Parietal lobe (tissue), 2 donors: ENCODE results near the gene CCDC183. TPM values are rescaled to one million over a fixed set of nuclear protein-coding genes. Genes with fewer than 3 reads are reported as not detected.

Experiments
- small RNA-seq: library from RNA; depleted of rRNA; stranded (forward); fragments of <200 nt; gene quantifications from one replicate; pipeline ENCODE3, GENCODE V24; 2014; ENCODE audit warnings: low replicate concordance
- total RNA-seq: library from RNA; depleted of rRNA; stranded (reverse); fragments of >200 nt; gene quantifications from one replicate; pipeline ENCODE4 v1.2.3, GENCODE V29; 2014

CCDC183 gene
- 6.3 TPM for total RNA-seq

GRCh38 chr9:136796238-136796774, at the start of gene CCDC183:
Gene CCDC183 (plus strand): TSS chr9:136796338. CDS start chr9:136796398, 60 bp downstream.

GRCh38 chr9:136748201-136748600, 47.9 kb upstream of the CCDC183 start, which contains the start of gene LCN6:
Gene LCN6 (minus strand): TSS chr9:136748525. CDS start chr9:136748483, 42 bp downstream.

GRCh38 chr9:136764301-136764891, 31.7 kb upstream of the CCDC183 start, which contains the start of gene LCN15:
Gene LCN15 (minus strand): TSS chr9:136764518. CDS start chr9:136764488, 30 bp downstream.

GRCh38 chr9:136790640-136791515, 5.3 kb upstream of the CCDC183 start, which contains the start of gene TMEM141:
Gene TMEM141 (plus strand): TSS chr9:136791344. CDS start chr9:136791371, 27 bp downstream.

GRCh38 chr9:136807281-136808074, 11.3 kb downstream of the CCDC183 start, which contains the start of gene RABL6:
Gene RABL6 (plus strand): TSS chr9:136807948. CDS start chr9:136808197, 249 bp downstream.

GRCh38 chr9:136842380-136842948, 46.3 kb downstream of the CCDC183 start, which contains the start of gene AJM1:
Gene AJM1 (plus strand): TSS chr9:136842478. CDS start chr9:136844415, 1,937 bp downstream.

GRCh38 chr9:136849038-136849959, 53.2 kb downstream of the CCDC183 start, which contains the start of gene PHPT1:
Gene PHPT1 (plus strand): TSS chr9:136849409. CDS start chr9:136849431, 22 bp downstream.

GRCh38 chr9:136851941-136852663, 56.0 kb downstream of the CCDC183 start, which contains the start of gene MAMDC4:
Gene MAMDC4 (plus strand): TSS chr9:136852346. CDS start chr9:136852417, 71 bp downstream.

Small RNA genes within 50 kb of the gene (small RNA-seq; reads per million reads assigned to genes)
- not detected for gene AL355987.2
- not detected for gene ATP6V1G1P3
- gene MIR4292: not detected
- gene MIR6722: not detected

Other genes starting within 250 kb of the CCDC183 start
- gene EGFL7, start 133.4 kb upstream of the CCDC183 start, total RNA-seq: 12.8 TPM
- 1.9 TPM for gene AGPAT2, start 108.9 kb upstream of the CCDC183 start, total RNA-seq
- gene DIPK1B, start 83.8 kb upstream of the CCDC183 start, total RNA-seq: 37.9 TPM
- gene LCN10, start 53.4 kb upstream of the CCDC183 start, total RNA-seq: not detected
- gene LCN6, start 47.8 kb upstream of the CCDC183 start, total RNA-seq: not detected
- gene LCN8, start 38.1 kb upstream of the CCDC183 start, total RNA-seq: not detected
- not detected for gene LCN15, start 31.8 kb upstream of the CCDC183 start, total RNA-seq
- gene TMEM141, start 5.0 kb upstream of the CCDC183 start, total RNA-seq: 15.7 TPM
- 54.5 TPM for gene RABL6, start 11.6 kb downstream of the CCDC183 start, total RNA-seq
- 1.9 TPM for gene AJM1, start 46.1 kb downstream of the CCDC183 start, total RNA-seq
- 77.6 TPM for gene PHPT1, start 53.1 kb downstream of the CCDC183 start, total RNA-seq
- gene MAMDC4, start 56.0 kb downstream of the CCDC183 start, total RNA-seq: 11.3 TPM
- gene EDF1, start 70.0 kb downstream of the CCDC183 start, total RNA-seq: 135 TPM
- gene TRAF2, start 90.2 kb downstream of the CCDC183 start, total RNA-seq: 11.6 TPM
- 64.5 TPM for gene FBXW5, start 148.4 kb downstream of the CCDC183 start, total RNA-seq
- gene C8G, start 148.9 kb downstream of the CCDC183 start, total RNA-seq: not detected
- gene LCN12, start 155.9 kb downstream of the CCDC183 start, total RNA-seq: 0.94 TPM
- 11.9 TPM for gene PTGDS, start 181.2 kb downstream of the CCDC183 start, total RNA-seq
- 0.94 TPM for gene LCNL1, start 186.7 kb downstream of the CCDC183 start, total RNA-seq
- gene PAXX, start 196.1 kb downstream of the CCDC183 start, total RNA-seq: 14.7 TPM
- not detected for gene CLIC3, start 200.2 kb downstream of the CCDC183 start, total RNA-seq
- gene ABCA2, start 231.9 kb downstream of the CCDC183 start, total RNA-seq: 45.4 TPM
- not detected for gene FUT7, start 235.8 kb downstream of the CCDC183 start, total RNA-seq
- 34.4 TPM for gene NPDC1, start 249.8 kb downstream of the CCDC183 start, total RNA-seq